Neuronal stem cell (in vitro differentiated cells): Measurements from ENCODE around the gene INCA1.

Experiments
- DNase-seq: peaks from one replicate; pipeline ENCODE4 v3.0.0-alpha.2; 2013; ENCODE audit warnings: low spot score
- H2AFZ ChIP-seq: one replicate; pipeline ENCODE4 v1.6.1; 2013; ENCODE audit warnings: mild to moderate bottlenecking, low read length, inconsistent platforms
- H2AK5ac ChIP-seq: 2 replicates; pipeline ENCODE4 v1.6.1; 2013; ENCODE audit warnings: low read depth, mild to moderate bottlenecking, inconsistent platforms, low read length, moderate library complexity, mixed read lengths
- H2BK120ac ChIP-seq: 2 replicates; pipeline ENCODE4 v1.6.1; 2013; ENCODE audit warnings: low read depth, mild to moderate bottlenecking, inconsistent platforms, low read length, moderate library complexity, mixed read lengths
- H2BK12ac ChIP-seq: one replicate; pipeline ENCODE4 v1.6.1; 2013; ENCODE audit warnings: low read length, inconsistent platforms
- H2BK15ac ChIP-seq: 2 replicates; pipeline ENCODE4 v1.6.1; 2013; ENCODE audit warnings: mild to moderate bottlenecking, low read length, inconsistent platforms, mixed read lengths
- H2BK5ac ChIP-seq: one replicate; pipeline ENCODE4 v1.6.1; 2013; ENCODE audit warnings: inconsistent platforms, mild to moderate bottlenecking, low read length, moderate library complexity
- H3K14ac ChIP-seq: one replicate; pipeline ENCODE4 v1.6.1; 2013; ENCODE audit warnings: low read length, inconsistent platforms
- H3K18ac ChIP-seq: 2 replicates; pipeline ENCODE4 v1.6.1; 2013; ENCODE audit warnings: low read length, inconsistent platforms
- H3K23ac ChIP-seq: 2 replicates; pipeline ENCODE4 v1.6.1; 2013; ENCODE audit warnings: low read depth, mild to moderate bottlenecking, mixed read lengths, low read length, inconsistent platforms; ENCODE audit not compliant: poor library complexity
- H3K27ac ChIP-seq: replicated peaks from 3 replicates; pipeline ENCODE4 v1.5.1; 2013; ENCODE audit warnings: low read length, inconsistent platforms
- H3K27me3 ChIP-seq, 3 experiments: 2 replicates each; pipeline ENCODE4 v1.6.1; 2013; ENCODE audit warnings: low read length in 3 of 3, mild to moderate bottlenecking in 2 of 3, inconsistent platforms in 1 of 3, low read depth in 1 of 3, mixed read lengths in 1 of 3, moderate library complexity in 1 of 3; ENCODE audit not compliant: control insufficient read depth in 3 of 3, insufficient read depth in 3 of 3
- H3K36me3 ChIP-seq, 2 donors: replicated peaks in 1 of 2; 2 replicates each; pipeline ENCODE4 v1.6.1; 2013; ENCODE audit warnings: low read length in 2 of 2; ENCODE audit not compliant: control insufficient read depth in 2 of 2, insufficient read depth in 2 of 2
- H3K4ac ChIP-seq: 2 replicates; pipeline ENCODE4 v1.6.1; 2013; ENCODE audit warnings: inconsistent platforms, mild to moderate bottlenecking, low read length, moderate library complexity
- H3K4me1 ChIP-seq, 2 donors: 1 replicate in 1 of 2; 2 replicates in 1 of 2; pipeline ENCODE4 v1.6.1; 2013; ENCODE audit warnings: low read length in 2 of 2, low read depth in 1 of 2; ENCODE audit not compliant: control insufficient read depth in 2 of 2, insufficient read depth in 1 of 2
- H3K4me2 ChIP-seq: one replicate; pipeline ENCODE4 v1.6.1; 2013; ENCODE audit warnings: mild to moderate bottlenecking, low read length, inconsistent platforms; ENCODE audit not compliant: insufficient read depth, poor library complexity, severe bottlenecking
- H3K4me3 ChIP-seq, 2 donors: 2 replicates each; pipeline ENCODE4 v1.5.1; 2013; ENCODE audit warnings: low read length in 2 of 2, mild to moderate bottlenecking in 2 of 2, inconsistent platforms in 1 of 2, moderate library complexity in 1 of 2
- H3K79me1 ChIP-seq: one replicate; pipeline ENCODE4 v1.6.1; 2013; ENCODE audit warnings: low read depth, mild to moderate bottlenecking, inconsistent platforms, low read length, moderate library complexity
- H3K9ac ChIP-seq: one replicate; pipeline ENCODE4 v1.6.1; 2013; ENCODE audit warnings: mild to moderate bottlenecking, low read depth, low read length, inconsistent platforms; ENCODE audit not compliant: poor library complexity
- H3K9me3 ChIP-seq, 2 donors: replicated peaks in 1 of 2; 2 replicates each; pipeline versions ENCODE3 to v1.6.1; 2013; ENCODE audit warnings: low read length in 2 of 2, mild to moderate bottlenecking in 2 of 2, inconsistent platforms in 1 of 2, low read depth in 1 of 2, mixed read lengths in 1 of 2, moderate library complexity in 1 of 2; ENCODE audit not compliant: control insufficient read depth in 2 of 2, insufficient read depth in 1 of 2
- H4K8ac ChIP-seq: one replicate; pipeline ENCODE4 v1.6.1; 2013; ENCODE audit warnings: low read depth, mild to moderate bottlenecking, inconsistent platforms, low read length, moderate library complexity
- H4K91ac ChIP-seq: one replicate; pipeline ENCODE4 v1.6.1; 2013; ENCODE audit warnings: low read length, low read depth, mild to moderate bottlenecking, inconsistent platforms; ENCODE audit not compliant: poor library complexity
- WGBS, 2 donors: extraction: QIAGEN DNeasy Blood & Tissue Kit; methylation state at CpG; one replicate each; pipeline ENCODE4 v1.1.7; 2013; ENCODE audit warnings: missing lambda C conversion rate in 2 of 2, mixed read lengths in 1 of 2; ENCODE audit not compliant: insufficient read length in 2 of 2, insufficient replicate concordance in 1 of 2; ENCODE audit errors: extremely low coverage in 2 of 2; 5-methylcytosine and 5-hydroxymethylcytosine counted together

Gene INCA1

DNA sequence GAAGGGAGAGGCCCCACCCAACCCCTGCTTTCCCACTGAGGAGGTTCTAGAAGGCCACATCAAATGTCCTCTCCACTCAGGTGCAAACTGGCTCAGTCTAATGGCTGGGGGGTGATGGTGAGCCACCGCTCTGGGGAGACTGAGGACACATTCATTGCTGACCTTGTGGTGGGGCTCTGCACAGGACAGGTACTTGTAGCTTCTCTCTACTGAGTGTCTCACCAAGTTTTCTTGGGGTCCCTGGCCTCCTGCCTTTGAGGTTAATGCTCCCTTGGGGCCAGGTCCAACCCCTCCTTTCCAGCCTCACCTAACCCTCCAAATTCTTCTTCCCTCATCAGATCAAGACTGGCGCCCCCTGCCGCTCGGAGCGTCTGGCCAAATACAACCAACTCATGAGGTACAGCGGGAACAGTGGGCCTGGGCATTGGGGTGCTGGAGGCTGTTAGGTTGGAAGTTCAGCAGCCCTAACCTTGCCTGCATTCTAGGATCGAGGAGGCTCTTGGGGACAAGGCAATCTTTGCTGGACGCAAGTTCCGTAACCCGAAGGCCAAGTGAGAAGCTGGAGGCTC, 40.7 kb downstream of the INCA1 start:
- no CpG with 5 or more reads among the region's 10 CpGs for WGBS, 2 donors
- Histone ChIP-seq H3K9me3 (no peaks in the 10 kb centered on the region), H4K91ac (no peak overlapping the region), H2BK5ac (no peak overlapping the region), H2AK5ac (peak overlapping the region; percentile 47), H3K79me1 (no peaks in the 10 kb centered on the region), H3K27me3 (no peaks in the 10 kb centered on the region), H3K36me3 (peaks cover 14 to 48% of the 10 kb centered on the region in 2 donors), H3K4me1 (peaks cover 4% of the 10 kb centered on the region in 2 donors), H3K18ac (no peak overlapping the region), H3K23ac (no peak overlapping the region), H2BK120ac (no peak overlapping the region), H2AFZ (no peak overlapping the region), H3K27ac (no peak overlapping the region), H2BK12ac (no peak overlapping the region), H3K9ac (no peak overlapping the region), H3K4ac (no peak overlapping the region), H2BK15ac (no peak overlapping the region), H4K8ac (no peak overlapping the region), H3K4me2 (no peak overlapping the region), H3K4me3 (no peak overlapping the region), H3K14ac (no peak overlapping the region)
- DNase-seq: no peak

DNA sequence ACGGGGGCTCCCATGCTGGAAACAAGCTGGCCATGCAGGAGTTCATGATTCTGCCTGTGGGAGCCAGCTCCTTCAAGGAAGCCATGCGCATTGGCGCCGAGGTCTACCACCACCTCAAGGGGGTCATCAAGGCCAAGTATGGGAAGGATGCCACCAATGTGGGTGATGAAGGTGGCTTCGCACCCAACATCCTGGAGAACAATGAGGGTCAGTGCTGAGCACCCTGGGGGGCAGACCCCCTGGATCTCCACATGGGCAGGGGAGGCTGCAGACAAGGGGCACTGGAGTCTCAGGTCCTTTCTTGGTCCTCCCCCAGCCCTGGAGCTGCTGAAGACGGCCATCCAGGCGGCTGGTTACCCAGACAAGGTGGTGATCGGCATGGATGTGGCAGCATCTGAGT, 42.2 kb downstream of the INCA1 start:
- H4K91ac ChIP-seq: no peak overlapping the region
- H2BK15ac ChIP-seq: no peak overlapping the region
- no peak overlapping the region for H3K18ac ChIP-seq
- H2BK5ac ChIP-seq: no peak overlapping the region
- H3K9me3 ChIP-seq: no peaks in the 10 kb centered on the region
- DNase-seq: no peak
- no peak overlapping the region for H3K9ac ChIP-seq
- H3K4me2 ChIP-seq: no peak overlapping the region
- H4K8ac ChIP-seq: no peak overlapping the region
- H3K23ac ChIP-seq: no peak overlapping the region
- no peak overlapping the region for H2AFZ ChIP-seq
- peak overlapping the region in 1 of 2 donors; percentile 30 for H3K4me3 ChIP-seq
- peaks cover 14 to 37% of the 10 kb centered on the region in 2 donors for H3K36me3 ChIP-seq
- H3K4ac ChIP-seq: no peak overlapping the region
- WGBS, 2 donors: no CpG with 5 or more reads among the region's 8 CpGs
- no peaks in the 10 kb centered on the region for H3K27me3 ChIP-seq
- no peak overlapping the region for H3K14ac ChIP-seq
- H2AK5ac ChIP-seq: no peak overlapping the region
- no peak overlapping the region for H2BK120ac ChIP-seq
- no peak overlapping the region for H2BK12ac ChIP-seq
- peaks cover 11 to 14% of the 10 kb centered on the region in 2 donors for H3K4me1 ChIP-seq
- no peaks in the 10 kb centered on the region for H3K79me1 ChIP-seq
- no peak overlapping the region for H3K27ac ChIP-seq

DNA sequence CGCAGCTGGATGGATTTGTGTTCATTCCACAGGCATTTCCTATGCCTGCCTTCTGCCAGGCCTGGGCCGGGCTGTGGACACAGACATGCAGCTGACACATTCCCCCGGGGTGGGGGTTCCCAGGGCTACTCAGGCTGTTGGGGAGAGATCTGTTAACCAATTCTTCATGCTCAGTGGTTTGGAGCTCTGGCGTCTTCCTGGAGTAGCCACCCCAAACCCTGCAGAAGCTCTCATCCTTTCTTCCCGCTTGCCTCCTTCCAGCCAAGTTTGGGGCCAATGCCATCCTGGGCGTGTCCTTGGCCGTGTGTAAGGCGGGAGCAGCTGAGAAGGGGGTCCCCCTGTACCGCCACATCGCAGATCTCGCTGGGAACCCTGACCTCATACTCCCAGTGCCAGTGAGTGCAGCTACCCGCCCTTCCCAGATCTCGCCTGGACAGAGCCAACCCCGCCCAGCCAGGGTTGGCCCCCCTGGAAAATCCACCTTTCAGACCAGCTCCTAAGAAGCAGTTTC, 43.8 kb downstream of the INCA1 start:
- no peak for DNase-seq
- H3K27ac ChIP-seq: no peak overlapping the region

DNA sequence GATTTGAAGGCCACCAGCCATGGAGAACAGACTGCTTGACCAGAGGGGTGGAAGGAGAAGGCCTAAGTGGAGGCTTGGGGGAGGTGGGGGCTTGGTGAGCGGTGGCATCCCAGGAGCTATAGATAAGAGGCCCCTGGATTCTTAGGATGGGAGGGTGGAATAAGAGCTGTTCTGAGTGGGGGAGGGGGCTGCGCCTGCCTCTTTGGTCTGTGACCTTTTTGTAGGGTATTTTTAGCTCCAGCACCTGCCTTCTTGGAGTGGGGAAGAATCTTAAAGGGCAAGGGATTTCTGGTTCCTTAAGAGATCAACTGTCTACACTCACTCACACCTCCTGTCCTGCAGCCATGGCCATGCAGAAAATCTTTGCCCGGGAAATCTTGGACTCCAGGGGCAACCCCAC, 45.8 kb downstream of the INCA1 start:
- peak overlapping the region; percentile 69 to 100 for H3K4me3 ChIP-seq
- no CpG with 5 or more reads among the region's 3 CpGs for WGBS, 2 donors
- H3K27me3 ChIP-seq: no peaks in the 10 kb centered on the region
- peak overlapping the region; percentile 89 for H3K4me2 ChIP-seq
- peak overlapping the region; percentile 61 for H2AFZ ChIP-seq
- peak overlapping the region; percentile 11 for H2BK12ac ChIP-seq
- DNase-seq: no peak
- H3K4ac ChIP-seq: no peak overlapping the region
- H4K91ac ChIP-seq: peak overlapping the region; percentile 19
- no peak overlapping the region for H3K14ac ChIP-seq
- no peak overlapping the region for H3K9ac ChIP-seq
- peak overlapping the region; percentile 35 for H2BK120ac ChIP-seq
- peaks cover 13 to 18% of the 10 kb centered on the region in 2 donors for H3K4me1 ChIP-seq
- H3K9me3 ChIP-seq: no peaks in the 10 kb centered on the region
- peak overlapping the region; percentile 72 for H2BK5ac ChIP-seq
- H3K36me3 ChIP-seq: peaks cover 0 to 16% of the 10 kb centered on the region in 2 donors
- H4K8ac ChIP-seq: no peak overlapping the region
- peak overlapping the region; percentile 88 for H3K18ac ChIP-seq
- no peaks in the 10 kb centered on the region for H3K79me1 ChIP-seq
- peak overlapping the region; percentile 63 for H2AK5ac ChIP-seq
- H3K27ac ChIP-seq: peak overlapping the region; percentile 100
- H3K23ac ChIP-seq: no peak overlapping the region
- no peak overlapping the region for H2BK15ac ChIP-seq

More for the DNA sequence above, 43.8 kb downstream of the INCA1 start:
- no peak overlapping the region for H3K4me2 ChIP-seq
- H3K4me3 ChIP-seq: no peak overlapping the region
- no peak overlapping the region for H3K4ac ChIP-seq
- H2AK5ac ChIP-seq: peak overlapping the region; percentile 30
- H3K18ac ChIP-seq: no peak overlapping the region
- no peak overlapping the region for H4K8ac ChIP-seq
- no peak overlapping the region for H2BK120ac ChIP-seq
- no peaks in the 10 kb centered on the region for H3K79me1 ChIP-seq
- no peaks in the 10 kb centered on the region for H3K27me3 ChIP-seq
- no peak overlapping the region for H2BK5ac ChIP-seq
- H3K4me1 ChIP-seq: peaks cover 11 to 14% of the 10 kb centered on the region in 2 donors
- WGBS, 2 donors: no CpG with 5 or more reads among the region's 14 CpGs
- H2BK15ac ChIP-seq: no peak overlapping the region
- no peak overlapping the region for H4K91ac ChIP-seq
- H3K9ac ChIP-seq: no peak overlapping the region
- no peaks in the 10 kb centered on the region for H3K9me3 ChIP-seq
- H3K36me3 ChIP-seq: peaks cover 5 to 24% of the 10 kb centered on the region in 2 donors
- H2BK12ac ChIP-seq: no peak overlapping the region
- no peak overlapping the region for H3K23ac ChIP-seq
- H3K14ac ChIP-seq: no peak overlapping the region
- no peak overlapping the region for H2AFZ ChIP-seq
